HepG2 (cell line): ENCODE results near the gene MON1A. TPM values are rescaled to one million over a fixed set of nuclear protein-coding genes. Genes with fewer than 3 reads are reported as not detected.

Source experiments
- AGO1 ChIP-seq: fragments of 200-400 bp; formaldehyde crosslinking; IDR thresholded peaks from 2 replicates; pipeline ENCODE4 v1.6.1; 2017; ENCODE audit warnings: mild to moderate bottlenecking, low read depth, low read length, moderate library complexity; ENCODE audit not compliant: poor library complexity, severe bottlenecking
- ASH2L ChIP-seq: fragments of 300-600, 200-600 bp; sonication (generic); IDR thresholded peaks from 2 replicates; pipeline ENCODE4 v1.7.0; 2017; ENCODE audit warnings: low read depth, mild to moderate bottlenecking, moderate library complexity, mixed read lengths, low read length; ENCODE audit not compliant: insufficient read length
- ATF7-NPFF ChIP-seq: sonication (generic); formaldehyde crosslinking; IDR thresholded peaks from 2 replicates; pipeline ENCODE4 v1.8.1; 2023; ENCODE audit warnings: mild to moderate bottlenecking, low read depth, missing genetic modification reagents, moderate library complexity
- E2F1 ChIP-seq: sonication (generic); formaldehyde crosslinking; IDR thresholded peaks from 2 replicates; pipeline ENCODE4 v1.5.0; 2020; ENCODE audit warnings: missing genetic modification reagents
- FOXC1 ChIP-seq: sonication (generic); formaldehyde crosslinking; IDR thresholded peaks from 2 replicates; pipeline ENCODE4 v1.8.0; 2022; ENCODE audit warnings: mild to moderate bottlenecking, missing genetic modification reagents, borderline replicate concordance
- GLI4 ChIP-seq: sonication (generic); formaldehyde crosslinking; IDR thresholded peaks from 2 replicates; pipeline ENCODE4 v1.5.1; 2020; ENCODE audit warnings: missing genetic modification reagents, mild to moderate bottlenecking, moderate library complexity, borderline replicate concordance
- MIXL1 ChIP-seq: IDR thresholded peaks from 2 replicates; pipeline ENCODE4 v1.6.1; 2016
- MLX ChIP-seq: IDR thresholded peaks from 2 replicates; pipeline ENCODE4 v1.6.1; 2016
- MNT ChIP-seq: fragments of 450-650 bp; IDR thresholded peaks from 2 replicates; pipeline ENCODE4 v1.6.1; 2016
- POLR2AphosphoS2 ChIP-seq: IDR thresholded peaks from 2 replicates; pipeline ENCODE4 v1.6.1; 2011; ENCODE audit warnings: low read depth, low read length, improper control_type of control experiment
- REPIN1 ChIP-seq: sonication (generic); formaldehyde crosslinking; IDR thresholded peaks from 2 replicates; pipeline ENCODE4 v1.8.0; 2022; ENCODE audit warnings: missing genetic modification reagents, low read depth, mild to moderate bottlenecking, borderline replicate concordance
- SMAD9 ChIP-seq: sonication (generic); formaldehyde crosslinking; IDR thresholded peaks from 2 replicates; pipeline ENCODE4 v1.5.1; 2020; ENCODE audit warnings: mild to moderate bottlenecking, missing genetic modification reagents
- TEAD2 ChIP-seq: sonication (generic); formaldehyde crosslinking; IDR thresholded peaks from 2 replicates; pipeline ENCODE4 v1.9.0; 2021; ENCODE audit warnings: missing genetic modification reagents
- TOE1 ChIP-seq: sonication (generic); formaldehyde crosslinking; IDR thresholded peaks from 2 replicates; pipeline ENCODE4 v1.4.0; 2020; ENCODE audit warnings: mild to moderate bottlenecking, missing genetic modification reagents
- TOPORS ChIP-seq: sonication (generic); formaldehyde crosslinking; IDR thresholded peaks from 2 replicates; pipeline ENCODE4 v1.8.0; 2023; ENCODE audit warnings: mild to moderate bottlenecking, missing genetic modification reagents
- ZFY ChIP-seq: sonication (generic); formaldehyde crosslinking; IDR thresholded peaks from 2 replicates; pipeline ENCODE4 v1.4.0; 2020; ENCODE audit warnings: missing genetic modification reagents
- ZNF160 ChIP-seq: sonication (generic); formaldehyde crosslinking; IDR thresholded peaks from 2 replicates; pipeline ENCODE4 v1.8.0; 2022; ENCODE audit warnings: mild to moderate bottlenecking, inconsistent platforms, missing genetic modification reagents
- ZNF205 ChIP-seq: IDR thresholded peaks from 2 replicates; pipeline ENCODE4 v1.6.1; 2018; ENCODE audit warnings: missing biosample characterization, missing genetic modification reagents
- ZNF614 ChIP-seq: IDR thresholded peaks from 2 replicates; pipeline ENCODE4 v1.6.1; 2018; ENCODE audit warnings: missing biosample characterization, missing genetic modification reagents, inconsistent platforms, borderline replicate concordance
- ZNF781 ChIP-seq: sonication (generic); formaldehyde crosslinking; IDR thresholded peaks from 2 replicates; pipeline ENCODE4 v1.5.1; 2020; ENCODE audit warnings: borderline replicate concordance, mild to moderate bottlenecking, missing genetic modification reagents; ENCODE audit errors: not compliant biosample characterization
- ZNF83 ChIP-seq: sonication (generic); formaldehyde crosslinking; IDR thresholded peaks from 2 replicates; pipeline ENCODE4 v1.4.0; 2020; ENCODE audit warnings: missing genetic modification reagents, mild to moderate bottlenecking, borderline replicate concordance
- polyA plus RNA-seq, 8 experiments: library from polyadenylated mRNA; depleted of rRNA in 3 of 8; stranded (reverse) in 7 of 8; unstranded in 1 of 8; fragments of >200 nt; fragmentation: Illumina TruSeq in 4 of 8; extraction: Trizol in 4 of 8; gene quantifications; 2 replicates each; pipeline versions ENCODE4 v1.2.1 to v1.2.3, GENCODE V29; 2011 to 2016; ENCODE audit warnings: low read depth in 4 of 8, missing spikeins in 1 of 8, mixed read lengths in 1 of 8; ENCODE audit not compliant: insufficient read depth in 1 of 8
- total RNA-seq, 5 experiments: library from RNA; depleted of rRNA; stranded (reverse); fragments of >200 nt; fragmentation: Illumina TruSeq; extraction: Trizol; gene quantifications; 2 replicates each; pipeline ENCODE4 v1.2.3, GENCODE V29; 2016; ENCODE audit warnings: low read depth in 1 of 5

MON1A gene
- total and polyA plus RNA-seq, 2 of the 13 experiments (the other 11 are each of a cell fraction or from before 2014, with no cell fraction given): 4.6 to 9.0 TPM

GRCh38 chr3:49871531-49872153 is 58.0 kb downstream of the MON1A start (continued):
- no peak for TF ChIP-seq ZNF614 (CRISPR knock-in tag)
- TF ChIP-seq ASH2L: no peak
- TF ChIP-seq ZNF205 (CRISPR knock-in tag): no peak
- TF ChIP-seq TOPORS: no peak
- TF ChIP-seq MLX (CRISPR knock-in tag): 0 out of 2 replicates have a peak, but pooled peaks have one; percentile 34
- no peak for TF ChIP-seq SMAD9 (CRISPR knock-in tag)
- TF ChIP-seq ZFY (CRISPR knock-in tag): 0 out of 2 replicates have a peak, but pooled peaks have one; percentile 23
- no peak for TF ChIP-seq REPIN1 (CRISPR knock-in tag)
- no peak for TF ChIP-seq TEAD2 (CRISPR knock-in tag)
- no peak for TF ChIP-seq ZNF83 (CRISPR knock-in tag)
- no peak for TF ChIP-seq ZNF781 (CRISPR knock-in tag)
- TF ChIP-seq AGO1: no peak
- peak; percentile 99 for TF ChIP-seq MNT
- no peak for TF ChIP-seq TOE1 (CRISPR knock-in tag)
- no peak for TF ChIP-seq ATF7-NPFF
- TF ChIP-seq MIXL1 (CRISPR knock-in tag): no peak
- no peak for TF ChIP-seq GLI4 (CRISPR knock-in tag)
- TF ChIP-seq ZNF160 (CRISPR knock-in tag): no peak
- TF ChIP-seq FOXC1 (CRISPR knock-in tag): no peak
- no peak for TF ChIP-seq POLR2AphosphoS2
- TF ChIP-seq E2F1: no peak
